Osteoblast (primary cell): ENCODE measurements around the gene ITGB8. TPM values are rescaled to one million over a fixed set of nuclear protein-coding genes. Genes with fewer than 3 reads are reported as not detected.

ENCODE experiments used
- DNase-seq: peaks from one replicate; pipeline ENCODE4 v3.0.0; 2011; ENCODE audit warnings: low spot score, mixed read lengths; ENCODE audit not compliant: insufficient read length; ENCODE audit errors: missing footprints
- H2AFZ ChIP-seq: 2 replicates; pipeline ENCODE4 v1.6.0; 2011; ENCODE audit warnings: mild to moderate bottlenecking, low read length
- H3K27ac ChIP-seq: 2 replicates; pipeline ENCODE4 v1.5.1; 2011; ENCODE audit warnings: mild to moderate bottlenecking, low read depth, low read length, moderate library complexity
- H3K27me3 ChIP-seq: 2 replicates; pipeline ENCODE4 v1.6.0; 2012; ENCODE audit warnings: mild to moderate bottlenecking, control low read depth, inconsistent platforms, low read length, moderate library complexity; ENCODE audit not compliant: insufficient read depth
- H3K36me3 ChIP-seq: 2 replicates; pipeline ENCODE4 v1.5.1; 2011; ENCODE audit warnings: mild to moderate bottlenecking, low read length, control low read depth, moderate library complexity; ENCODE audit not compliant: insufficient read depth
- H3K4me1 ChIP-seq: 2 replicates; pipeline ENCODE4 v1.5.1; 2011; ENCODE audit warnings: mild to moderate bottlenecking, low read length, control low read depth, moderate library complexity; ENCODE audit not compliant: insufficient read depth
- H3K4me2 ChIP-seq: 2 replicates; pipeline ENCODE4 v1.6.0; 2011; ENCODE audit warnings: mild to moderate bottlenecking, low read length; ENCODE audit not compliant: insufficient read depth
- H3K4me3 ChIP-seq: fragments of 200-600 bp; sonication (generic); 3 replicates; pipeline ENCODE4 v1.5.1; 2012; ENCODE audit warnings: mild to moderate bottlenecking, low read length, inconsistent platforms; ENCODE audit not compliant: insufficient read depth
- H3K79me2 ChIP-seq: 2 replicates; pipeline ENCODE4 v1.6.0; 2012; ENCODE audit warnings: mild to moderate bottlenecking, low read length, control low read depth, inconsistent platforms; ENCODE audit not compliant: insufficient read depth
- H3K9me3 ChIP-seq: 2 replicates; pipeline ENCODE4 v1.5.1; 2011; ENCODE audit warnings: low read depth, low read length, control low read depth
- H4K20me1 ChIP-seq: 2 replicates; pipeline ENCODE4 v1.6.0; 2012; ENCODE audit warnings: mild to moderate bottlenecking, low read length, control low read depth; ENCODE audit not compliant: insufficient read depth
- CTCF ChIP-seq: IDR thresholded peaks from 2 replicates; pipeline ENCODE4 v1.5.1; 2011; ENCODE audit warnings: mild to moderate bottlenecking, low read depth, low read length, moderate library complexity; ENCODE audit errors: extremely low read depth
- total RNA-seq: library from RNA; depleted of rRNA; stranded (reverse); fragments of >200 nt; gene quantifications from 2 replicates; pipeline ENCODE4 v1.2.3, GENCODE V29; 2012

Gene ITGB8
- total RNA-seq, 1 donor, result 35.1 TPM

DNA sequence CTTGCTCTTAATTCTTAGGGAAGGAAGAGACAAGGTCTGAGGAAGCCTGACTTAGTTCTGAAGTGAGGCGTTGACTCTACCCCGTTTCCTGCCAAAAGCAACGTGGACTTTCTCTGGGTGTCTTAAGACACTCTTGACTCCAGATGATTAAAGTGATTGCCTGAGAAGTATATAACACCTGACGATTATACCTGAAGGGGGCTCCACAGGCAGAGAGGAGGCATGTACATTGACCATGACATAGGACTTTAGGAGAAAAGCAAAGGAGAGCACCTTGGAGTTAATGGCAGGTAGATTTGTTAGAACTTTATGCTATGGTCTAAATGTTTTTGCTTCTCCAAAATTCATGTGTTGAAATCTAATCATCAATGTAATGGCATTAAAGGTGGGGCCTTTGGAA is 15.9 kb downstream of the ITGB8 start:
- Histone ChIP-seq H3K4me3 (no peak overlapping the region), H3K27me3 (no peaks in the 10 kb centered on the region), H3K79me2 (no peaks in the 10 kb centered on the region), H2AFZ (no peak overlapping the region), H4K20me1 (no peaks in the 10 kb centered on the region), H3K9me3 (no peaks in the 10 kb centered on the region), H3K4me2 (no peak overlapping the region), H3K4me1 (peaks cover 3% of the 10 kb centered on the region), H3K36me3 (no peaks in the 10 kb centered on the region), H3K27ac (no peak overlapping the region)
- DNase-seq, result no peak
- no peak for TF ChIP-seq CTCF

DNA sequence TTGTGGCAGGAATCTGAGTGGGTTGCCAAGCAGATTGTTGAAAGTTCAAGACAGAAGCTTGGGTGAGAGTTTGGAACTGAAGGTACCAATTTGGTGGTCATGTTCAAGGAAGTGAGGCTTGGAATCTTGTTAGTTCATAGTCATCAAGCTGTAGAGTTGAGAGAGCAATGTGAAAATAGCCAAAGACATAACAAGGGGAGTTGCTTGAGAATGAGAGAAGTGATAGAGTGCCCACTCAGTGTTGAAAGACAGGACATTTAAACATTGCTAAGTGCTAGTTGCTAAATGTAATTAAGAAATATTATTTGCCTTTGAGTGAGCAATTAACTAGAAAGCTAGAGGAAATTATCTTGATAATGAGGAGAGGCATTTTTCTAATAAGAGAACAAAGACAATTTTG is 17.0 kb downstream of the ITGB8 start:
- no peak for DNase-seq
- Histone ChIP-seq H4K20me1 (no peaks in the 10 kb centered on the region), H3K9me3 (no peaks in the 10 kb centered on the region), H3K4me2 (no peak overlapping the region), H3K4me1 (peaks cover 14% of the 10 kb centered on the region), H3K27ac (no peak overlapping the region), H3K79me2 (no peaks in the 10 kb centered on the region), H3K36me3 (no peaks in the 10 kb centered on the region), H2AFZ (no peak overlapping the region), H3K4me3 (no peak overlapping the region), H3K27me3 (no peaks in the 10 kb centered on the region)
- TF ChIP-seq CTCF, result no peak

GRCh38 chr7:20348125-20348807 is 17.6 kb downstream of the ITGB8 start:
- Histone ChIP-seq H3K4me3 (no peak overlapping the region), H3K27ac (no peak overlapping the region), H3K36me3 (no peaks in the 10 kb centered on the region), H3K79me2 (no peaks in the 10 kb centered on the region), H2AFZ (no peak overlapping the region), H3K27me3 (no peaks in the 10 kb centered on the region), H3K4me1 (peaks cover 20% of the 10 kb centered on the region), H4K20me1 (no peaks in the 10 kb centered on the region), H3K9me3 (no peaks in the 10 kb centered on the region), H3K4me2 (no peak overlapping the region)
- no peak for DNase-seq
- no peak for TF ChIP-seq CTCF

GRCh38 chr7:20350518-20350951 is 19.8 kb downstream of the ITGB8 start:
- no peaks in the 10 kb centered on the region for H3K9me3 ChIP-seq
- peaks cover 20% of the 10 kb centered on the region for H3K4me1 ChIP-seq
- H3K4me3 ChIP-seq, result no peak overlapping the region
- peak overlapping the region; percentile 13 for H2AFZ ChIP-seq
- H3K79me2 ChIP-seq, result no peaks in the 10 kb centered on the region
- peak overlapping the region; percentile 12 for H3K4me2 ChIP-seq
- DNase-seq, result no peak
- no peaks in the 10 kb centered on the region for H3K27me3 ChIP-seq
- no peaks in the 10 kb centered on the region for H3K36me3 ChIP-seq
- H4K20me1 ChIP-seq, result no peaks in the 10 kb centered on the region
- TF ChIP-seq CTCF, result no peak
- H3K27ac ChIP-seq, result no peak overlapping the region
